ENCODE data around the gene QRFP.
"Not testable (repeated sequence)": the region's sequence is repeated elsewhere in the genome, so short reads cannot be mapped to it uniquely, and the experiment has no call there.

QRFP gene

GRCh38 chr9:130870491-130871381 is 25.9 kb downstream of the QRFP start:
- DNase-seq, result no peak

DNA sequence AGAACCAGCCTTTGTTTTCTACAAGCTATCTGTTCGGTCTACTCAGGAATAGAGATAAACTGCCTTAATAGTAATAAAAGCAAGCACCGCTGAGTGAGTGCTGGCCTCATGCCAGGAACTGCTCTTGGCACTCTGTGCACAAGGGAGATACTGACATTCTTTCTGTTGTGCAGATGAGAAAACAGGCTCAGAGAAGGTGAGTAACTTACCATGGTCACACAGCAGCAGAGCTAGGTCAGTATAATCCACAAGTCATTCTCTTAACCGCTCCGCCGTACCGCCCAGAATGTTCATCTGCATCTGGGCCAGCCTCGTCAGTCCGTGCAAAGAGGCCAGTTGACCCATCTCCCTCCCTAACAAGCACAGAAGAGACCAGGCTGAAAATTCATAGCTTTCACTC is 27.4 kb downstream of the QRFP start:
- DNase-seq, result no peak

- no peak for DNase-seq
These were observed 28.4 kb downstream of the QRFP start for GRCh38 chr9:130868230-130868629.

GRCh38 chr9:130867556-130867955 is 29.1 kb downstream of the QRFP start:
- DNase-seq, result no peak

DNA sequence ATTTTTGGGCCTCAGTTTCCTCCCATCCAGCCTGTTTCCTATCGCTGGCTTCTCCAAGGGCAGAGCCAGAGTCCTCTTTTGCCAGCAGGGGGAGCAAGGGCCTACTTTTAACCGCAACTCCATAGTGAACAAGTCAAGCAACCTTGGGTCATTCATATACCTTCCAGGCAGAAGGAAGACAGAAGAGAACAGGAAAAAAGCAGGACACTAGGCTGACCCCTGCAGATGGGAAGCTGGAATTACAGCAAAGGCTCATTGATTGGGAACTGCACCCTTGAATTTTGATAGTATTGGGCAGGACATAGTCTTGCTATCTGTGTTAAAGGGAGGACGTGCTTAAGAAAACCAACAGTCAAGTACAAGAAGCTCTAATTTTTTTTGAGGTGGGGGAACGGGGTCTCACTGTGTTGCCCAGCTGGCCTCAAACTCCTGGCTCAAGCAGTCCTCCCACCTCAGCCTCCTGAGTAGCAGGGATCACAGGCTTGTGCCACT is 30.1 kb downstream of the QRFP start:
- no peak for DNase-seq

DNA sequence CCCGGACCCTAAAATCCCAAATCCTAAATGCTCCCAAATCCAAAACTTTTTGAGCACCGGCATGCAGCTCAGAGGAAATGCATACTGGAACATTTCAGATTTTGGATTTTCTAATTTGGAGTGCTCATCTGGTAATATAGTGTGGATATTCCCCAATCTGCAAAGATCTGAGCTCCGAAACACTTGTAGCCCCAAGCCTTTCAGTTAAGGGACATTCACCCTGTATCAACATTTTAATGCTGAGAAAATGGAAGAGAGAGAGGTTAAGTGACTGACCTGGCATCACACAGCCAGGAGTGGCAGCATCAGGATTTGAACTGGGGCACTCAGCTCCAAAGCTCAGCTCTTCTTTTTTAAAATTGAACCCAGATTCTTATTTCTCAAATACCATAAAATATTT is 30.7 kb downstream of the QRFP start:
- no peak for DNase-seq

- DNase-seq, result no peak
These were observed 32.1 kb downstream of the QRFP start for GRCh38 chr9:130864541-130864940.

- no peak for DNase-seq
These were observed 33.9 kb downstream of the QRFP start for GRCh38 chr9:130862747-130863146.

DNA sequence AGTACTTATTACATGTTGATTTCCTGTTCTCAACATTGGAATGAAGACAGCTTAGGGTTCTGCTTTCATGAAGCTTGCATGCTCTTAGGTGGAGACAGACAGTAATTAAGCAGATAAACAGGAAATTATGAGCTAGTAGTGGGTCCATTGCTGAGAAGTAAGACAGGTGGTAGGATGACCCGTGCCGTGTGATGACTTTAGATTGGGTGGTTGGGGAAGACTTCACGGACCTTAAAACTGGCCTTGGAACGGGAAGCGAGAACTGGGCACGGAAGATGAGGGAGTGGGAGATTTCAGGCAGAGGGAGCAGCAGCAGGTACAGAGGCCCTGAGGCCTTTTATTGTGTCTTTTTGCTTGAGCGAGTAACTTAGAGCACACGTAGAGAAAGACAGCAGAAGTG is 34.4 kb downstream of the QRFP start:
- DNase-seq, result no peak

DNA sequence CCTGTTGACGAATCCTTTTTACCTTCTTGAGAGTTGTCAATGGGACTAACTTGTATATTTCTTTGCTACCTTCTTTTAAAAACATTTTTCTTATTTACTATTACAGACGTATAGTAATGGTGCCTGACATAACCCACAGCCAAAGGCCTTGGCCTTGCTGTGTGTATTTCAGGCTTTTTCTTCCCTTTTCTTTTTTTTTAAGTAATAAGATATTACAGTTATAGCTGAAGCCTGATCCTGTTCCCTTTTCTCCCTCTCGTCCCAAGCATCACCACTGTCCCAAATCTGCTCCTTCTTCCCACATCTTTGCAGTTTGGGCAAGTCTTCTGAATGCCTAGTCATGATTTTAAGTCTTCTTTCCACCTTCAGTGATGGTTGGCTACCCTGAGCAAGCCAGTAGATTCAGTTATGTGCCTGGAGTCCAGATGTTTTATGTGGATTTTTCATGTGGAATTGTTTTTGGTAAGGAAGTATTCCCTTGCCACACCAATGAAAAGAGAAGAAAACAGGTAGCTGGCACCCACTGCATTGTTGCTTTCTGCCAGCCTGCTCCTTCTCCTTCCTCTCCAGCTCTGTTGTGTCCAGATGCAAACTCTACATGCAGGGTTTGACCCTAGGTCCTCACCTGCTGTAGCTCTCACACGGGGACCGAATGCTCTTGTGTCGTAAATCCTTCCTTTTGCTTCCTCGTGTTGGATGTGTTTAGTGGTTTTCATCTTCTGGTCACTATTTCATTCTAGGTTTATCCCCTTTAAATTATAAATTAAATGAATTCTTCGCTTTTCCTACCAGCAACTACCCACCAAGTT is 35.0 kb downstream of the QRFP start:
- DNase-seq, result no peak

- no peak for DNase-seq
These were observed 35.9 kb downstream of the QRFP start for GRCh38 chr9:130860458-130861316.

- no peak for DNase-seq
These were observed 37.6 kb downstream of the QRFP start for GRCh38 chr9:130858739-130859705.

DNA sequence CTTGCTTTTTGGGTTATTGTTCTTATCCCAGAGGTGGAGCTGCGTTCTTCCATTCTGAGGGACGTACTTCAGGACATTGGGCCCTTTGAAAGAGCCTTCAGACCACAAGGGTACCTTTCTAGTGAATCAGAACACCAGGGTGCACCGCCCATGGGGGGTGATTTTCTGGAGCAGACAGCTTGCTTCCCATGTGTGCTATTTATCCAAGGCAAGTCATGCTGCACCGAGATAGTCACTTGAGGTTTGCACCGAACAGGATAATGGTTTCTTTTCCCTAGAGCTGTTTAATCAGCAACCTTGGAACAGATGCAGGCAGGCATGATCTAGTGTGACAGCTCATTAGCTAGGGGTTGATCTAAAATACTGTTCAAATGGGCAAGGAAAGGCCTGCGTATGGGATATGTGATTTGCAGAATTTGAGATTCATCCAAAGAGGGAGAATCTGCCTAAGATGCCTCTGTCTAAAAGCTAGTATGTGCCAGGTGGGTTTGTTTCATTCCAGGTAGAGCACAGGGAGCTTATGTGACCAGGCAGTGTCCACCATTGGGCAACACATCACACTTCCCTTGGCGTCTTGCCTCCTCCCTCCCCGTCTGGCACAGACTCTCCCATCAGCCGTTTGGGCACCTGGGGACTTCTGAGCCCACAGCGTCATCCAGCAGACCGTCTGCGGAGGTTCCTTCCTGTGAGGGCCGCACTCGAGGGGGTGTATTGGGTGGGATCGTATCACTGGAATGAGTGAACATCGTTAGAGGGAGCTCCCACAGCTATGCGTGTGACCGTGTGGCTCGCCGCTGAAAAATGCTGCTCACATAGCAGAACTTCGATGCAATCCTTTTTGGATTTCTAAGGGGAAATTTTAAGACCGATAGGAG is 38.5 kb downstream of the QRFP start:
- no peak for DNase-seq

DNA sequence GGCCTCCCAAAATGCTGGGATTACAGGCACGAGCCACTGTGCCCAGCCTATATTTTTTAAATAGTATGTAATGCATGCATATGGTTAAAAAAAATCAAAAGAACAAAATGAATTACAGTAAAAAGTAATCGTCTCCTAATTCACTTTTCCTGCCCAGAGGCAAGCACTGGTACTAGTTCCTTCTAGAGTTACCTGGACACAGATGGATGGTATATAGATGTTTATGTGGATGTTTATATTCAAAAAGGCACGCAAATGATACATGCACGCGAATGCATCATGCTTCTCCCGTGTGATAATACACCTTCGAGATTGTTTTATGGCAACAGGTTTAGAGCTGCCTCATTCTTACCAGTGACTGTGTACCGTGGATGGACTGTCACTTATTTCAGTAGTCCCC is 40.1 kb downstream of the QRFP start:
- no peak for DNase-seq

- DNase-seq, result no peak
These were observed 41.8 kb downstream of the QRFP start for GRCh38 chr9:130854835-130855234.

- no peak for DNase-seq
These were observed 42.5 kb downstream of the QRFP start for GRCh38 chr9:130854092-130854491.

GRCh38 chr9:130852801-130853200 is 43.8 kb downstream of the QRFP start:
- DNase-seq, result no peak

DNA sequence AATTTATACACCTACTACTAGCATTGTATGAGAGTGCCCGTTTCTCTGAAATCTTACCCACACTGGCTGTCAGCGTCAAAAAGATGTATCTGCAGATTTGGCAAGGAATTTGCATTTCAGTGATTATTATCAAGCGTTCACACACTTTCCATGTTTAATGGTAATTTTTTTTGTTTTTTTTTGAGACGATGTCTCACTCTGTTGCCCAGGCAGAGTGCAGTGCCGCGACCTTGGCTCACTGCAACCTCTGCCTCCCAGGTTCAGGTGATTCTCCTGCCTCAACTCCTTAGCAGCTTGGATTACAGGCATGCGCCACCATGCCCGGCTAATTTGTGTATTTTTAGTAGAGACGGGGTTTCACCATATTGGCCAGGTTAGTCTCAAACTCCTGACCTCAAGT is 47.3 kb downstream of the QRFP start:
- no peak for DNase-seq

DNA sequence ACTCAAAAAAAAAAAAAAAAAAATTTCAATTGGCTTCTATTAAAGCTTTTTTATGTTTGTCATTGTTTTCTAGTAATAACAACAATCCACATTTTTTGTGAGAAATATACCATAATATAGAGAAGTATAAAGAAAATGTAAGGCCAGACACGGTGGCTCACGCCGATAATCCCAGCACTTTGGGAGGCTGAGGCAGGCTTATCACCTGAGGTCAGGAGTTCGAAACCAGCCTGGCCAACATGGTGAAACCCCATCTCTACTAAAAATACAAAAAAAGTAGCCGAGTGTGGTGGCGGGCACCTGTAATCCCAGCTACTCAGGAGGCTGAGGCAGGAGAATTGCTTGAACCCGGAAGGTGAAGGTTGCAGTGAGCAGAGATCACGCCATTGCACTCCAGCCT is 48.1 kb downstream of the QRFP start:
- not testable (repeated sequence) for DNase-seq

DNA sequence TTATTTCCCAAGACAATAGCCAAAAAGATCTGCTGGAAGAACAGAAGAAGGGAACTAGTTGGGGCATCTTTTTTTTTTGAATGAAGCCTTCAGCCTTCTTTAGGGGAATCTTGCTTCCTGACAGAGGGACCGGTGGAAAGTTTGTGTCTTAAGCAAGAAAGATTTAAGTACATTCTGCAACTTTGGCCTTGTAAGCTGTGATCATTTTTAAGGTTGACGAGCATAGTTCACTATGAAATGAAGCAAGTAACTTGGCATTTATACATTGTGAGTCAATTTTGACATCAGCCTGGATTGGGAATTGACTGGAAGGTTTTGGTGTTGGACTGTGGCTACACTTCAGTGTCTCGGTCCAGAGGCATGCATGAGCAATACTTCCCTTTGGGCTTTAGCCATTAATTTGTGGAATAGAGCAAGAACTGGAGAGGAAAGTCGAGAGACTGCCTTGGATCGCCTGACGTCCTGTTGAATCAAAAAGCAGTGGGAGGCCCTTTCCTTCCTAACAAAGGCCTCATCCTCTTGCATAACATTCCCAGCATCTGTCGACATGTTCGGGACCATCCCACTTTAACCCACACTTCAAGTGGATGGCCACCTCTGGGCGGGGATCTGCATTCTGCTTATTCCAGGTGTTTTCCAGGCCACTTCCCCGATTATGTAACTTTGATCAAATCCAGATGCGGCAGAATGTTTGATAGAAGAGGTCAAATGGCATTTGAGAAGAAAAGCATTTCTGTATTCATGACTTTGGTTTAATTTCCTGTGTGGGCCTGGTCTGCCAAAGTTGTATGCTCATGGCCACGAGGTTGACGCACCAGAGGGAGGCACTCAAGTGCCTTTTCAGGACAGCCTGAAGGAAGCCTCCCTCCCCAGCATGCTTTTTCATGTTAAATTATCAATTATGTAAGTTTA is 49.0 kb downstream of the QRFP start:
- no peak for DNase-seq

Measured in SIG-M5 (cell line).